Panc1 (cell line): ENCODE data around the gene WDR75.

Experiments
- POLR2AphosphoS5 ChIP-seq: IDR thresholded peaks from 2 replicates; pipeline ENCODE4 v1.6.1; 2012; ENCODE audit warnings: mild to moderate bottlenecking, low read depth, low read length, moderate library complexity
- SIN3A ChIP-seq: IDR thresholded peaks from 2 replicates; pipeline ENCODE4 v1.6.1; 2012; ENCODE audit warnings: low read depth, mild to moderate bottlenecking, low read length, moderate library complexity, borderline replicate concordance; ENCODE audit not compliant: insufficient read depth
- TCF7L2 ChIP-seq: IDR thresholded peaks from 2 replicates; pipeline ENCODE4 v1.6.1; 2011; ENCODE audit warnings: mild to moderate bottlenecking, low read depth, low read length, inconsistent platforms
- TF ChIP-seq, protein P1 (sequence below): fragments of 450-650 bp; IDR thresholded peaks from 2 replicates; pipeline ENCODE4 v1.5.1; 2017; ENCODE audit warnings: mild to moderate bottlenecking
- TF ChIP-seq, protein P2 (sequence below), 2 experiments: IDR thresholded peaks; 2 replicates each; pipeline ENCODE4 v1.6.1; 2011 to 2012; ENCODE audit warnings: low read depth in 2 of 2, control low read depth in 1 of 2, low read length in 1 of 2, mild to moderate bottlenecking in 1 of 2, moderate library complexity in 1 of 2; ENCODE audit not compliant: insufficient read depth in 1 of 2

DNA sequence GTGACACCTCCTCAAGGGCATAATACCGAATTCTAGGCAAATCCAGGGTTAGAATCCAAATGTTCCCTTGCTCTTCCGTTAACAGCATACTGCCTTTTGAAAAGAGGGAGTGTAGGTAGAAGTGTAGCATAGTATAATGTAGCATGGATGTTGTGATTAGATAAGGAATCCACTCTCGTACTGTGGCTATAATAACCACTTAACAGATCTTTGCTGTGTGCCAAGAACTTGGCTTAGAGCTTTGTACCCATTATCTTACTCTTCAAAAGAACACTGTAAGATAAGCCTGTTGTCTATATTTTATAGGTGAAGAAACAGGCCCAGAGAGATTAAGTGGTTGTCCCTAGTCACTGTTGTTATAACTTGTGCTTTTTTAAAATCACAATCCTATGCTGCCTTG lies 24.2 kb downstream of the WDR75 start:
- TF ChIP-seq, protein P1, sequence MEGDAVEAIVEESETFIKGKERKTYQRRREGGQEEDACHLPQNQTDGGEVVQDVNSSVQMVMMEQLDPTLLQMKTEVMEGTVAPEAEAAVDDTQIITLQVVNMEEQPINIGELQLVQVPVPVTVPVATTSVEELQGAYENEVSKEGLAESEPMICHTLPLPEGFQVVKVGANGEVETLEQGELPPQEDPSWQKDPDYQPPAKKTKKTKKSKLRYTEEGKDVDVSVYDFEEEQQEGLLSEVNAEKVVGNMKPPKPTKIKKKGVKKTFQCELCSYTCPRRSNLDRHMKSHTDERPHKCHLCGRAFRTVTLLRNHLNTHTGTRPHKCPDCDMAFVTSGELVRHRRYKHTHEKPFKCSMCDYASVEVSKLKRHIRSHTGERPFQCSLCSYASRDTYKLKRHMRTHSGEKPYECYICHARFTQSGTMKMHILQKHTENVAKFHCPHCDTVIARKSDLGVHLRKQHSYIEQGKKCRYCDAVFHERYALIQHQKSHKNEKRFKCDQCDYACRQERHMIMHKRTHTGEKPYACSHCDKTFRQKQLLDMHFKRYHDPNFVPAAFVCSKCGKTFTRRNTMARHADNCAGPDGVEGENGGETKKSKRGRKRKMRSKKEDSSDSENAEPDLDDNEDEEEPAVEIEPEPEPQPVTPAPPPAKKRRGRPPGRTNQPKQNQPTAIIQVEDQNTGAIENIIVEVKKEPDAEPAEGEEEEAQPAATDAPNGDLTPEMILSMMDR = no peak
- TF ChIP-seq POLR2AphosphoS5 (no peak), TCF7L2 (no peak), SIN3A (no peak)
- TF ChIP-seq, protein P2, sequence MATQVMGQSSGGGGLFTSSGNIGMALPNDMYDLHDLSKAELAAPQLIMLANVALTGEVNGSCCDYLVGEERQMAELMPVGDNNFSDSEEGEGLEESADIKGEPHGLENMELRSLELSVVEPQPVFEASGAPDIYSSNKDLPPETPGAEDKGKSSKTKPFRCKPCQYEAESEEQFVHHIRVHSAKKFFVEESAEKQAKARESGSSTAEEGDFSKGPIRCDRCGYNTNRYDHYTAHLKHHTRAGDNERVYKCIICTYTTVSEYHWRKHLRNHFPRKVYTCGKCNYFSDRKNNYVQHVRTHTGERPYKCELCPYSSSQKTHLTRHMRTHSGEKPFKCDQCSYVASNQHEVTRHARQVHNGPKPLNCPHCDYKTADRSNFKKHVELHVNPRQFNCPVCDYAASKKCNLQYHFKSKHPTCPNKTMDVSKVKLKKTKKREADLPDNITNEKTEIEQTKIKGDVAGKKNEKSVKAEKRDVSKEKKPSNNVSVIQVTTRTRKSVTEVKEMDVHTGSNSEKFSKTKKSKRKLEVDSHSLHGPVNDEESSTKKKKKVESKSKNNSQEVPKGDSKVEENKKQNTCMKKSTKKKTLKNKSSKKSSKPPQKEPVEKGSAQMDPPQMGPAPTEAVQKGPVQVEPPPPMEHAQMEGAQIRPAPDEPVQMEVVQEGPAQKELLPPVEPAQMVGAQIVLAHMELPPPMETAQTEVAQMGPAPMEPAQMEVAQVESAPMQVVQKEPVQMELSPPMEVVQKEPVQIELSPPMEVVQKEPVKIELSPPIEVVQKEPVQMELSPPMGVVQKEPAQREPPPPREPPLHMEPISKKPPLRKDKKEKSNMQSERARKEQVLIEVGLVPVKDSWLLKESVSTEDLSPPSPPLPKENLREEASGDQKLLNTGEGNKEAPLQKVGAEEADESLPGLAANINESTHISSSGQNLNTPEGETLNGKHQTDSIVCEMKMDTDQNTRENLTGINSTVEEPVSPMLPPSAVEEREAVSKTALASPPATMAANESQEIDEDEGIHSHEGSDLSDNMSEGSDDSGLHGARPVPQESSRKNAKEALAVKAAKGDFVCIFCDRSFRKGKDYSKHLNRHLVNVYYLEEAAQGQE (IDR thresholded peaks at IDR 0.05; ENCODE audit: insufficient read depth in 1 of 2, low read depth in 2 of 2, low read length in 1 of 2) = no peak
